Gastrocnemius medialis (tissue), 4 donors: ENCODE results near the gene TAF1D.

Source experiments
- POLR2A ChIP-seq, 2 donors: fragments of 450-650 bp; IDR thresholded peaks; one replicate each; pipeline ENCODE4 v1.6.1; 2017; ENCODE audit warnings: antibody characterized with exemption in 2 of 2, mild to moderate bottlenecking in 2 of 2, moderate library complexity in 2 of 2
- TF ChIP-seq, protein P1 (sequence below), 5 experiments: fragments of 450-650 bp in 3 of 5; fragments of 200-600 bp in 2 of 5; sonication (generic) in 2 of 5; IDR thresholded peaks in 4 of 5; conservative IDR thresholded peaks in 1 of 5; 1 replicate in 4 of 5; 2 replicates in 1 of 5; pipeline ENCODE4 v1.5.1; 2016 to 2019; ENCODE audit warnings: antibody characterized with exemption in 5 of 5, mild to moderate bottlenecking in 3 of 5, moderate library complexity in 3 of 5

GRCh38 chr11:93765551-93765950 is 24.3 kb upstream of the TAF1D start:
- TF ChIP-seq, protein P1, sequence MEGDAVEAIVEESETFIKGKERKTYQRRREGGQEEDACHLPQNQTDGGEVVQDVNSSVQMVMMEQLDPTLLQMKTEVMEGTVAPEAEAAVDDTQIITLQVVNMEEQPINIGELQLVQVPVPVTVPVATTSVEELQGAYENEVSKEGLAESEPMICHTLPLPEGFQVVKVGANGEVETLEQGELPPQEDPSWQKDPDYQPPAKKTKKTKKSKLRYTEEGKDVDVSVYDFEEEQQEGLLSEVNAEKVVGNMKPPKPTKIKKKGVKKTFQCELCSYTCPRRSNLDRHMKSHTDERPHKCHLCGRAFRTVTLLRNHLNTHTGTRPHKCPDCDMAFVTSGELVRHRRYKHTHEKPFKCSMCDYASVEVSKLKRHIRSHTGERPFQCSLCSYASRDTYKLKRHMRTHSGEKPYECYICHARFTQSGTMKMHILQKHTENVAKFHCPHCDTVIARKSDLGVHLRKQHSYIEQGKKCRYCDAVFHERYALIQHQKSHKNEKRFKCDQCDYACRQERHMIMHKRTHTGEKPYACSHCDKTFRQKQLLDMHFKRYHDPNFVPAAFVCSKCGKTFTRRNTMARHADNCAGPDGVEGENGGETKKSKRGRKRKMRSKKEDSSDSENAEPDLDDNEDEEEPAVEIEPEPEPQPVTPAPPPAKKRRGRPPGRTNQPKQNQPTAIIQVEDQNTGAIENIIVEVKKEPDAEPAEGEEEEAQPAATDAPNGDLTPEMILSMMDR (IDR thresholded peaks at IDR 0.05 in 4 of 5, conservative IDR thresholded peaks at IDR 0.05 in 1 of 5), result no peak
- TF ChIP-seq POLR2A (IDR thresholded peaks at IDR 0.05), result no peak
